CD4-positive, alpha-beta T cell (primary cell): Measurements from ENCODE around the gene ARHGEF3. TPM values are rescaled to one million over a fixed set of nuclear protein-coding genes. Genes with fewer than 3 reads are reported as not detected.

ENCODE experiments used
- ATAC-seq: fragments of 200-7000 bp; cut with Tn5 transposase; one replicate; pipeline ENCODE4 v1.10.0; 2022; ENCODE audit warnings: mild to moderate bottlenecking; ENCODE audit not compliant: poor library complexity
- CTCF ChIA-PET: fragments of 350-600 bp; sonication (Branson Sonifier 250); formaldehyde crosslinking; loops from one replicate; lab custom pipeline; 2021; ENCODE audit warnings: antibody characterized with exemption, inconsistent platforms; lab: Charles Lee
- POLR2A ChIA-PET: fragments of 350-600 bp; sonication (Branson Sonifier 250); formaldehyde crosslinking; loops from one replicate; lab custom pipeline; 2021; ENCODE audit warnings: antibody characterized with exemption, inconsistent platforms; lab: Charles Lee
- DNase-seq, 14 experiments: peaks; one replicate each; pipeline ENCODE4 v3.0.0-alpha.2; 2013 to 2020; ENCODE audit warnings: mixed read lengths in 2 of 14
- H3K27ac ChIP-seq, 2 donors: one replicate each; pipeline versions ENCODE4 v1.5.1 to v1.7.0; 2013; ENCODE audit warnings: low read length in 2 of 2, low read depth in 1 of 2, mild to moderate bottlenecking in 1 of 2
- H3K27me3 ChIP-seq, 2 experiments: 1 replicate in 1 of 2; 2 replicates in 1 of 2; pipeline versions ENCODE4 v1.6.1 to v1.7.0; 2013; ENCODE audit warnings: low read length in 2 of 2, control low read depth in 1 of 2, mild to moderate bottlenecking in 1 of 2, moderate library complexity in 1 of 2; ENCODE audit not compliant: insufficient read depth in 2 of 2, control insufficient read depth in 1 of 2
- H3K36me3 ChIP-seq: one replicate; pipeline ENCODE4 v1.6.1; 2013; ENCODE audit warnings: low read length, control low read depth; ENCODE audit not compliant: insufficient read depth
- H3K4me1 ChIP-seq: one replicate; pipeline ENCODE4 v1.6.1; 2013; ENCODE audit warnings: low read length, control low read depth; ENCODE audit not compliant: insufficient read depth
- H3K4me3 ChIP-seq: one replicate; pipeline ENCODE4 v1.5.1; 2013; ENCODE audit warnings: mild to moderate bottlenecking, low read length, moderate library complexity
- H3K9me3 ChIP-seq, 2 experiments: 1 replicate in 1 of 2; 2 replicates in 1 of 2; pipeline versions ENCODE4 v1.6.1 to v1.7.0; 2013; ENCODE audit warnings: low read length in 2 of 2, mild to moderate bottlenecking in 2 of 2, control low read depth in 1 of 2, moderate library complexity in 1 of 2; ENCODE audit not compliant: control insufficient read depth in 1 of 2, insufficient read depth in 1 of 2
- H3K27ac Mint-ChIP-seq: one replicate; pipeline ENCODE4 v1.8.0; 2020; ENCODE audit warnings: mixed read lengths
- H3K27me3 Mint-ChIP-seq: one replicate; pipeline ENCODE4 v1.8.0; 2021; ENCODE audit warnings: mixed read lengths
- H3K36me3 Mint-ChIP-seq: one replicate; pipeline ENCODE4 v1.8.0; 2021; ENCODE audit warnings: low read depth, mixed read lengths
- H3K4me1 Mint-ChIP-seq: one replicate; pipeline ENCODE4 v1.8.0; 2021; ENCODE audit warnings: low read depth, mixed read lengths
- H3K4me3 Mint-ChIP-seq: one replicate; pipeline ENCODE4 v1.8.0; 2020; ENCODE audit warnings: mild to moderate bottlenecking, mixed read lengths
- H3K9me3 Mint-ChIP-seq: one replicate; pipeline ENCODE4 v1.8.0; 2020; ENCODE audit warnings: mixed read lengths
- intact Hi-C, 2 experiments: fragments of 100-400 bp; cut with DNase I in 1 of 2; cut with micrococcal nuclease in 1 of 2; formaldehyde crosslinking; loops; one replicate each; pipeline versions ENCODE4 v1.15.1 to v1.9.0; 2023 to 2025; cut with DNase I, micrococcal nuclease
- total RNA-seq, 174 experiments: library from RNA in 2 of 174; stranded (reverse) in 2 of 174; gene quantifications; one replicate each; pipeline ENCODE4 v1.2.3 and lab custom pipeline; 2021 to 2026
- TF ChIP-seq, protein P1 (sequence below): fragments of 200-600 bp; IDR thresholded peaks from one replicate; pipeline ENCODE4 v1.8.0; 2022; ENCODE audit warnings: antibody characterized with exemption, mild to moderate bottlenecking

ARHGEF3 gene
- total RNA-seq, 2 experiments from 2014 or later: 46.4 to 46.6 TPM

DNA sequence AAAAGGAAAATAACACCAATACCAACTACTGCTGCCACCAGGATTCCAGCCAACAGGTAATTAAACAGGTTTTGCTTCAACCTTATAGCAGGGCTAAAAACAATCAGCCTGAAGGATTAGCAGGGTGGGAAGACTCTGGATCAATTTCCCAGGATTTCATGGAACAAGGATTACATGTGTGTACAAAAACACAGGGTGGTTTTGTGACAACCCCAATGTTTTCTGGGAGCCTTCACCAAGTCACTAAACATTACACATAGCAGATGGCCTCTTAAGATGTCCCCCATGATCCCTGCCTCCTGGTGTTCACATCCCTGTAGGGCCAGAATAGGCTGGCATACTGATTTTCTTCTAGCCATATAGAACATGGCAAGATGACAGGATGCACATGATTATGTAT is 42.8 kb upstream of the ARHGEF3 start:
- TF ChIP-seq, protein P1, sequence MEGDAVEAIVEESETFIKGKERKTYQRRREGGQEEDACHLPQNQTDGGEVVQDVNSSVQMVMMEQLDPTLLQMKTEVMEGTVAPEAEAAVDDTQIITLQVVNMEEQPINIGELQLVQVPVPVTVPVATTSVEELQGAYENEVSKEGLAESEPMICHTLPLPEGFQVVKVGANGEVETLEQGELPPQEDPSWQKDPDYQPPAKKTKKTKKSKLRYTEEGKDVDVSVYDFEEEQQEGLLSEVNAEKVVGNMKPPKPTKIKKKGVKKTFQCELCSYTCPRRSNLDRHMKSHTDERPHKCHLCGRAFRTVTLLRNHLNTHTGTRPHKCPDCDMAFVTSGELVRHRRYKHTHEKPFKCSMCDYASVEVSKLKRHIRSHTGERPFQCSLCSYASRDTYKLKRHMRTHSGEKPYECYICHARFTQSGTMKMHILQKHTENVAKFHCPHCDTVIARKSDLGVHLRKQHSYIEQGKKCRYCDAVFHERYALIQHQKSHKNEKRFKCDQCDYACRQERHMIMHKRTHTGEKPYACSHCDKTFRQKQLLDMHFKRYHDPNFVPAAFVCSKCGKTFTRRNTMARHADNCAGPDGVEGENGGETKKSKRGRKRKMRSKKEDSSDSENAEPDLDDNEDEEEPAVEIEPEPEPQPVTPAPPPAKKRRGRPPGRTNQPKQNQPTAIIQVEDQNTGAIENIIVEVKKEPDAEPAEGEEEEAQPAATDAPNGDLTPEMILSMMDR: no peak
- H3K36me3 ChIP-seq: no peaks in the 10 kb centered on the region
- ATAC-seq: no peak
- H3K36me3 Mint-ChIP-seq: peaks cover 35% of the 10 kb centered on the region
- no peaks in the 10 kb centered on the region for H3K27me3 ChIP-seq
- ChIA-PET CTCF (no interaction called here), POLR2A (interaction anchor here (0.7 kb wide), 1 partner anchor 43 kb away, joined by 3 read pairs; the partner anchor contains the start of gene ARHGEF3)
- no peaks in the 10 kb centered on the region for H3K27me3 Mint-ChIP-seq
- H3K4me3 ChIP-seq: no peak overlapping the region
- no peak overlapping the region for H3K27ac ChIP-seq
- intact Hi-C loops: no loop called here
- no peaks in the 10 kb centered on the region for H3K4me1 ChIP-seq
- no peak overlapping the region for H3K4me3 Mint-ChIP-seq
- no peak overlapping the region for H3K27ac Mint-ChIP-seq
- H3K9me3 ChIP-seq: no peaks in the 10 kb centered on the region
- H3K9me3 Mint-ChIP-seq: no peaks in the 10 kb centered on the region
- H3K4me1 Mint-ChIP-seq: peaks cover 44% of the 10 kb centered on the region
- DNase-seq: no peak

DNA sequence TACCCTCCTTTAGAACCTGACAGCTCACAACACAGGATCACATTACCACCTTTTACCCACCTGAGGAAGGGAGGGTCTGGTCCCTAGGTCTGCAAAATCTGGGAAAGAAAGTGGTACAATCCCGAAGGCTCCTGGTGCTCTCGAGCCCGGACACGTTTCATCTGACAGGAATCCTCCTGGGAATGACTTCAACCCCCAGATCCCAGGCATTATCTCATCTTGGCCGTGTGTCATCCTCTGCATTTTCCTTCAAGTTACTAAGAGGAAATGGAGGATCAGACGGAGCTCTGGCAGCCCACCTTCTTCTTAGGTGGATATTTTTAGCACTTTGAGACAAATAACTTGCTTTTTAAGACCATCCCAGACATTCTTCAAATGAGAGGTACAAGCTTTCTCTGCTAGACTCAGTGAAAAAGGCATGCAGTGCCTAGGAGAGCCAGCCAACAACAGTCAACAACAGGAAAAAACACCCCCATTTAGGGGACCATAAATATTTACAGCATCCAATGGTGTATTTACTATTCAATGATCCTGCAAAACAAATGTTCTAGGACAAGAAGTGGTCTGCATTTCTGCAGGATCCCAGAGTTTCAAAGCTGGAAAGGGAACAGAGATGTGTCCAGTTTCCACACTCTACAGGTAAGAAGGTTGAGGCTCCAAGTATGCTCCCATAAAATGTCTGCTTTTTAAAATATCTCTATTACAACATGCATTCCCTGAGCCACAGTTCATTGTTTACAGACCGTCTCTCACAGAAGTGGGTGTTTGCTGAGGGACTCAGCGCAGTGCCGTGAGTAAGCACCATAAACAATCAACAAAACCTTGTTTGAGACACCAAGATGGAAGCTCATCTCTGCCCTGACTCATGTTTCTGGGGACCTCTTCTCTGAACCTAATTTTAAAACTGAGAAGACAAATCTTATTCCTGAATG is 38.3 kb upstream of the ARHGEF3 start:
- Mint-ChIP-seq H3K27me3 (no peaks in the 10 kb centered on the region), H3K36me3 (peaks cover 48% of the 10 kb centered on the region), H3K4me1 (peaks cover 45% of the 10 kb centered on the region), H3K9me3 (no peaks in the 10 kb centered on the region), H3K4me3 (no peak overlapping the region), H3K27ac (no peak overlapping the region)
- no peak for DNase-seq
- Histone ChIP-seq H3K4me3 (no peak overlapping the region), H3K4me1 (peaks cover 4% of the 10 kb centered on the region), H3K27ac (no peak overlapping the region), H3K9me3 (no peaks in the 10 kb centered on the region), H3K27me3 (no peaks in the 10 kb centered on the region), H3K36me3 (no peaks in the 10 kb centered on the region)
- intact Hi-C loops: no loop called here
- ATAC-seq: no peak
- TF ChIP-seq, protein P1: no peak
- ChIA-PET CTCF (interaction anchor here (1.2 kb wide), 1 partner anchor 900 kb away, joined by 4 read pairs; no protein-coding TSS in a partner anchor), POLR2A (interaction anchor here (1.3 kb wide), 1 partner anchor 39 kb away, joined by 3 read pairs; no protein-coding TSS in a partner anchor)

DNA sequence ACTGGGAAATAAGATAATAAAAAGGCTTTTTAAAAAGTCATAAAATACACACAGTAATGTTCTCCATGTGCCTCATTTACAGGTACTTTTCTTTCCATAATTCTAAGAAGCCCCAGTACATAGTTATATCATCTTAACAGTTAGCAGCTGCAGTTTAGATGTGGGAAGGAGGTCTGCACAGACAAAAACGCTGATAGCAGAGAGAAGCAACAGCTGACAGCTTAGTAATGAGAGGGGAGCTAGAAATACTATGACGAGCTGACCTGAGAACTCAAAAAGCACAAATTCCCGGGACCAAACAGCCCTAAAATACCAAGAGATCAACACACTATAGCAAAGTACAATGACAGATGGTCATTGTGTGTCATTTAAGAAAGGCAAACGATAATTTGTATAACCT is 36.7 kb upstream of the ARHGEF3 start:
- Histone ChIP-seq H3K4me3 (no peak overlapping the region), H3K9me3 (no peaks in the 10 kb centered on the region), H3K36me3 (peaks cover 3% of the 10 kb centered on the region), H3K27me3 (no peaks in the 10 kb centered on the region), H3K4me1 (peaks cover 4% of the 10 kb centered on the region), H3K27ac (no peak overlapping the region)
- ChIA-PET POLR2A (interaction anchor here (1.0 to 1.2 kb wide), 3 partner anchors 11 to 52 kb away, joined by 3 read pairs; no protein-coding TSS in a partner anchor), CTCF (no interaction called here)
- no peaks in the 10 kb centered on the region for H3K27me3 Mint-ChIP-seq
- TF ChIP-seq, protein P1: no peak
- H3K9me3 Mint-ChIP-seq: no peaks in the 10 kb centered on the region
- H3K36me3 Mint-ChIP-seq: peaks cover 40% of the 10 kb centered on the region
- peaks cover 41% of the 10 kb centered on the region for H3K4me1 Mint-ChIP-seq
- intact Hi-C loops: no loop called here
- DNase-seq (no peak), ATAC-seq (no peak)
- H3K4me3 Mint-ChIP-seq: no peak overlapping the region
- H3K27ac Mint-ChIP-seq: no peak overlapping the region
